GM21786 (cell line): Measurements from ENCODE around the gene NOCT.
"Not testable (repeated sequence)": the region's sequence is repeated elsewhere in the genome, so short reads cannot be mapped to it uniquely, and the experiment has no call there.

ENCODE experiments used
- ATAC-seq: cut with Tn5 transposase; IDR thresholded peaks from one replicate; pipeline ENCODE4 v1.9.1; 2021; ENCODE audit not compliant: unreplicated experiment

Gene NOCT

DNA sequence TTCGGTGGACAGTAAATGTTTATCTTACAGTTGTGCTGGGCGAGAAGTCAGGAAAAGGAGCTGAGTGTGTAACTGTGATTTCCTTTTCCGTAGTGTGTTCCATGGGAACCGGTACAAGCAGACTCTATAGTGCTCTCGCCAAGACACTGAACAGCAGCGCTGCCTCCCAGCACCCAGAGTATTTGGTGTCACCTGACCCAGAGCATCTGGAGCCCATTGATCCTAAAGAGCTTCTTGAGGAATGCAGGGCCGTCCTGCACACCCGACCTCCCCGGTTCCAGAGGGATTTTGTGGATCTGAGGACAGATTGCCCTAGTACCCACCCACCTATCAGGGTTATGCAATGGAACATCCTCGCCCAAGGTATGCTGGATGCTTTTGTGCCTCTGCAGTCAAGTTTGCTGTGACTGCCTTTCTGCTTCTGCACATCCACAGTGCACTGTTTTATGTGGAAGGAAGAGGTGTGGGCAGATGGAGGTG is 27.4 kb downstream of the NOCT start:
- no peak for ATAC-seq

DNA sequence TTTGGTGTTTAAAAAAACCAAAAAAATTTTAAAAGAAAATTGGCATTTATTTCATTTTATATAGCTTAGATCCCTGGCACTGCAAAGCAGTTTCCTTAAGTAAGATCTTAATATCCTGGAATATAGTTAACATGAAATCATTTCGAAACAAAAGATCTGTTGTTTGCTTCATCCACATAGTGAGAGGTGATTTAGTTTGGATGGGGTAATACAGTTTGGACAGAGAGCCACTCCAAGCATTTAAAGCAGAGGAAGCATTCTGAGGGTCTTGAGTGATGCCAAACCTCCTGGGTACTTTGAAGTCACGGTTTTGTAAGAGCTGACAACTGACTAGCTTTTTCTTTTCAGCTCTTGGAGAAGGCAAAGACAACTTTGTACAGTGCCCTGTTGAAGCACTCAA is 28.7 kb downstream of the NOCT start:
- ATAC-seq = no peak

DNA sequence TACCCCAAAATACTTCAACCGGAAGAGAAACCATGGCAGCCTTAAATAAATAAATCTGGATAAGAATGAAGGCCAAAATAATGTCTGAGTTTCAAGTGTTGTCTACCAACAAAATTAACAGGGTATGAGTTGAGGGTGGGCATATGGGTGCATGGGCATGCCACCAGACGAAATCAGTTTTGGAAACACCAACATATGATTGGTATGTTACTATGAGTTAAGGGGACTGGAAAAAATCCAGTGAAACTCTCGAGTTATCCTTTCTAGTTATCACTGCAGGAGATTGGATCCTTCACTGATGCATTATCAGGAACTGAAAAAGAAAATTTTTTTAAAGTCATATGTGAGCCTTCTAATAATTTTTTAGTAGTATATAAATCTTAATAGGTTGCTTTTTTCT is 32.4 kb downstream of the NOCT start:
- no peak for ATAC-seq

DNA sequence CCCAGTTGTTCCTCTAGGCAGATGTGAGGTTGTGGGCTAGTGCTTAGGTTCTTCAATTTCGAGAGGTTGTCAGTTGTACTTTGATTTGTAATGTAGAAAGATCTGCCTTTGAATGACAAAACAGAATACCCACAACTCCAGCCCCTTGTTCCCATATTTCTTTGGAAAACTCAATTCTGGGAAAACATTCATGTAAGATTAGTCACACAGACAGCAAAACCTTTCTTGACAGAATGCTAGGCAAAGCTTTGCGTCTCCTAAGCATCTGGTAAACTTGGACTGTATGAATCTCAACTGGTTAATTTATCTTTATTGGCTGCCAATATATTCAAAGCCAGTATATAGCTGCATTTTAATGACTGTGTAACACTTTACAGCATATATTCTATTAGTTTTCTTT is 34.9 kb downstream of the NOCT start:
- ATAC-seq = no peak

DNA sequence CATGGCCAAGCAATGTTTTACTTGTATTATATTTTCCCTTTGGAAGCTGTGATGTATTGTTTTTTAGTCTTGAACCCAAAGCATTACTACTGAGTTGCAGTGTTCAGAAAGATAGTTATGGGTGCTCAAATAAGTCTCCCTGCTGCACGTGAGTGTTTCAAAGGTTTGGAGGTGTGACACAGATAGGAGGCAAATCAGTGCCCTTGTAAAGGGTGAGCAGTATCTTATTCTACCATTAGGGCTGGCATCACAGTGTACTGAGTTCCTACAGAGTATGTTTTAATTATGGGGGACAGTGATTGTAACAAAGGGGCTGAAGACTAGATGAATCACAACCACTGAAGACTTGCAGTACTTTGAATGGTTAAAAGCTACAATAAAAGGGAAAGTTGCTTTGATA is 38.3 kb downstream of the NOCT start:
- ATAC-seq = no peak

DNA sequence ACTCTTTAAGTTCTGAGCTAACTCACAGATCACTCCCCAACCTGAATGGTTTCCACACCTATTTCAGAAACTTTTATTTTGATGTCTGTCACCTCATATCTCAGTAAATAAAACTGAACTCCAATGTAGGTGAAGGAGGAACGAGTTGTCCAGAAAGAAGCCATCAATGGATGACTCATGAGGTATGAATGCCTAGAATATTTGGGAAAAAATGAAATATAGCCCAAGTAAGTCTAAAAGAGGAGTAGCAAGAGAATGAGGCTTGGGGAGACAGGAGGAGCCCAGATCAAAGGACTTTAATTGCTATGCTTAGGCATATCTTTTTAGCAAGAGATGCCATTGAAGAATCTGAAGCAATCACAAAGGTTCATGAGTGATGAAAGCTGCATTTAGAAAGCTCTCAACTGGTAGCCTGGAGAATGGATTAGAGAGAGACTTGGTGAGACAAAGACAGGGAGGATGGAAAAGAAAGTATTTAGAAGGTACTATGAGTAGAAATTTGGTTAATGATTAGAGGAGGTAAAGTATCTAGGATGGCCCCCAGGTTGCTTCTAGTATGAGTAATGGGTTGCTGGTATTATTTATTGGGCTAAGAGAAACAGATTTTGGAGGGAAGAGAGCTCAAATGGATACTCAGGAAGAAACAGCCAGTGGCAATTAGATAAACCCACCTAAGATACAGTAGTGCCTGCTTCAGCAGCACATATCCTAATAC is 39.4 kb downstream of the NOCT start:
- ATAC-seq = no peak

DNA sequence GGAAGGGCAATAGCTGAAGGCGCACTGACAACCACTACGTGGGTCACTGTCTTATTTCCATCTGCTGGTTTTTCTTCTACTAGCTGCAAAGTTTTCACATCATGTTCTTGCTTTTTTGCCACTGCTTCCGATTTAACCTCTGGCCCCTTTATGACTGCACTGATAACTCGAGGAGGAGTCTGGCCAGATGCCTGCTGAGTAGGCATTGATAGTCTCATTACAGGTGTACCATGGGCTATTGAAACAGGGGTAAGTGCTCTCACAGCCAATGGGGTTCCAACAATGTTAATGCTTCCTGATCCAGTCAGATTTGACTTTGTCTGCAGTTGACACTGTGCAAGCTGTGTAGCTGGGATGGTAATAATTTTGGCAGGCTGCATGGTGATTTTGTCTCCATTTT is 43.4 kb downstream of the NOCT start:
- not testable (repeated sequence) for ATAC-seq

DNA sequence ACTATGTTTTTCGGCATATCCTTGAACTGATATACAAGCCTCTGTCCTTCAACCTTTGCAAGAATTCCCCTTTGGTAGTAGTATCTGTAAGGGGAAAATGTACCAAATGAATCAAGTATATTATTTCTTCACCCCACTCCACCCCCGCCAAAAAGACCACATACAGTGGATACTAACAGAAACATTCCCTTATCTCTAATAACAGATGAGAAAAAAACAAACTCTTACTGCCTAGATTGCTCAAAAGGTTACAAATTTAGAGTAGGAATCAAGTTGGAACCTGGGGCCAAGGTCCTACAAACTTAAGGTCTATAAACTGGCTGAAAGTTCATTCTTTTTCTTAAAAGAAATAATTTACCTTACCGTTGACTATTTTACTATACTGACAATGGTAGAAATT is 45.0 kb downstream of the NOCT start:
- ATAC-seq = no peak

DNA sequence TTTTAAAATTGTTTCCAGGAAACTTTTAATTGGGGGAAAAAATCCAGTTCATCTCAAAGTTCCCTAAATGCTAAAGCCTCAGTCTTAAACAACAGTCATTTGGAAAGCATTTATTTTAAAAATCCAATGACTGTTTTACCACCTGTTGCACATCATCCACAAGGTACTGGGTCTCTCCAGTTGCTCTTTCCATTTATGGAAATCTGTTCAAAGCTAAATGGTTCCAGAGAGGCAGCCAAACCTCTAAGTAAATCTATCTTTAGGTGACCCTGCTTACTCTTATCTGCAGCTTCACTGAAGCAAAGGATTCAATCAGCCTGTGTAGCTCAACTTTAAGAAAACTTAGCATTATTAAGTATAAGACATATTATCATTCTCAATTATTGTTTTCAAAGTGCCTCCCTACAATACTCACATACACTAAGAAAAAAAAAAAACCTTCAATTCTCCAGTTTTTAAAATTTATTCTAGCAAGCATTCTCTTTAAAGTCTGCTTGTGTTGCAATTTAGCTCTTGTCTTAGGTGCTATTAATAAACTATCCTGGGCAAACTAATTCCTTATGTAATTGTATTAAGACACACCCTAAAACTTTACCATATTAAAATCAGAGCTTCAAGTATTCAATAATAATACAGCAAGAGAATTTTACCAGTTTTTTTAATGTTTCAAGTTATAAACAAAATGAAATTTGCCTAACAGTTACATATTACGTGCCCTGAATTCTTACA is 60.6 kb downstream of the NOCT start:
- ATAC-seq = no peak

DNA sequence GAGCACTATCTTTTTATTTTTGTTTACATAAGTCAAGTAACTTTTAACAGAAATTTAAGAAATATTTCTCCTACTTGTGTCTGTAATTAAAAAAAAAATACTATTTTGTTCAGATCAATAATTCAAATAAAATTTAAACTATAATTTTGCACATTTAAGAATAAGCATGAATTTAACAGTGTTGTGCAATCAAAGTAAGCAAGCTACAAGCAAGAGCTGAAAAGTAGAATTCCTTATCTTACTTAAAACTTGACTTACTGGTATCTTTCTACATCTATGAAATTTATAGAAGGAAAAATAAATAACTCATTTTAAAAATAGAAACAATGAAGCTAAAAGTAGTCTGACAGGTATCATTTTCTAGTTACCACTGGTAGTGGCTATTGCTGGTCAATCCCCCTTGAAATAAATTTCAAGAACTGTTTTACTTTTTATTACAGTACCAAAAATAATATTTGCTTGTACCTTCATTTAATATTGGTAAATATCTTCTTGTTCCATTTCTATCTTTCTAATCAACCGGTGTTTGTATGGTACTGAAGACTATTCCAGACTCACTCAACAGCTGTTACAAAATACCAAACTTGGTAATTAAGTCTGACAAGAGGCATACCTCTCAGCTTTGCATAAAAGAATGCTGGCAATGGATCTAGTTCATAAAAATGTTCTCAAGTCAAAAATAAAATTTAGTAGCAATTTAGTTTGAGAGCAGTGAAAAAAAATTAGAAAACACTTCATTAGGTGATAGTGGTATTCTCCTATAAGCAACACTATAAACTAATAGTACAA is 62.2 kb downstream of the NOCT start:
- ATAC-seq = no peak

DNA sequence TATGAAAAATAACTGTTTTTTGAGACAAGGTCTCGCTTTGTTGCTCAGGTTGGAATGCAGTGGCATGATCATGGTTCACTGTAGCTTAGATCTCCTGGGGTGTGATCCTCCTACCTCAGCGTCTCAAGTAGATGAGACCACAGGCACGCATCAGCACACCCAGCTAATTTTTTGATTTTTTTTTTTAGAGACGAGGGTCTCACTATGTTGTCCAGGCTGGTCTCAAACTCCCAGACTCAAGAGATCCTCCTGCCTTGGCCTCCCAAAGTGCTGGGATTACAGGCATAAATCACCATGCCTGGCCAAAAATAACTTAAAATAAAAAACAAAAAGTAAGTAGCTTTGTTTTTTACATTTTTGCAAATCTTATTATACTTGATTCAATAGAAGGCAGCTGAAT is 63.3 kb downstream of the NOCT start:
- ATAC-seq = no peak

DNA sequence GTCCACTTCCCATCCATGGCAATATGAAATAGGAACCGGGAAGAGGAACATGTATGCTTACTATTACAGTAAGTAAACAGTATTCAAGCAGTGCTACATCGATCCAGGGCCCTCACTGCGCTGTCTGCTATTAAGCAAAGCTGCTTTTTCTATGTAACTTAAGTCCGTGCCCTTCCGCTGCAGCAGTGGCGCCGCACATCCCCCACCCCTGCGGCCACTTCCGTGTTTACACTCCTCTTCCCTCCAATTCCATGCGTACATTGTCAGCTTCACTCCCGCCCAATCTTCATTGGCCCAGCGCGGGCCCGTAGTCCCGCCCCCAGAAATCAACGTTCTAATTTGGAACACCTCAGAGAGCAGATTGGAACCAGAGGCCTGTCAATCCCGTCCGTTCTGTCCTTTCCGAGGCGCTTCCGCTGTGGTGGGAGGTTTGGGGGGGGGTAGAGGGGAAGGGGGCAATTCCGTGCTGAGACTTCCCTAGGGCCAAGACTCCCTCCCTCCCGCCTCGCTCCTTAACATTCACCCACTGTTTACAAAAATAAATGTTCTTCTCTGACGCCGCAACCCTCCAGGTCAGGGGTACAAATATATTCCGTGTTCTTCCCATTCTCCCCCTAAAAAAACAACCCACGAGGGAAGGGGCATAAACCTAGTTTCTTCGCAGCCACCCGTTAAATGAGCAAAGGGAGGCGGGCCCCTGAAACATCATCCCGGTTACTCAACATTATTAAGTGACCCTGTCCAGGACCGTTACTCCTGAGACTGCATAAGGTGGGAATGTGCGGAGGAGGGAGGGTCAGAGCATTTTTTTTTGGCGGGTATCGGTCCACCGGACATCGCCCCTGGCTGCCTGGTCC is 67.4 kb downstream of the NOCT start:
- ATAC-seq = peak; percentile 88

DNA sequence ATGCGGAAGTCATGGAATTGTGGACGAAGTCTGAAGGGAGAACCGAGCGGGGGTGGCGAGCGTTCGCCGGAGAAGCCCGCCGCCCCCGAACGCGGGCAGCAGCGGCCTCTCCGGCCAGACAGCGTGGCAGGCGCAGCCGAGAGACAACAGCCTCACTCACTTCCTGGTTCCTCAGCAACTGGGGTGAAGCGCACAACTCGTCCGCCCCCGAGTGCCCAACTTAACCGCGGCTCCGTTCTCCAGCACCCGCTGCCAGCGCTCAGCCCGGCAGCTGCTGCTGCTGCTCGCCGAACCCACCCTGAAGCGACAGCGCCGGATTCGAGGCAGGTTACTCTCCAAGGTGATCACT is 68.0 kb downstream of the NOCT start:
- peak; percentile 25 for ATAC-seq

DNA sequence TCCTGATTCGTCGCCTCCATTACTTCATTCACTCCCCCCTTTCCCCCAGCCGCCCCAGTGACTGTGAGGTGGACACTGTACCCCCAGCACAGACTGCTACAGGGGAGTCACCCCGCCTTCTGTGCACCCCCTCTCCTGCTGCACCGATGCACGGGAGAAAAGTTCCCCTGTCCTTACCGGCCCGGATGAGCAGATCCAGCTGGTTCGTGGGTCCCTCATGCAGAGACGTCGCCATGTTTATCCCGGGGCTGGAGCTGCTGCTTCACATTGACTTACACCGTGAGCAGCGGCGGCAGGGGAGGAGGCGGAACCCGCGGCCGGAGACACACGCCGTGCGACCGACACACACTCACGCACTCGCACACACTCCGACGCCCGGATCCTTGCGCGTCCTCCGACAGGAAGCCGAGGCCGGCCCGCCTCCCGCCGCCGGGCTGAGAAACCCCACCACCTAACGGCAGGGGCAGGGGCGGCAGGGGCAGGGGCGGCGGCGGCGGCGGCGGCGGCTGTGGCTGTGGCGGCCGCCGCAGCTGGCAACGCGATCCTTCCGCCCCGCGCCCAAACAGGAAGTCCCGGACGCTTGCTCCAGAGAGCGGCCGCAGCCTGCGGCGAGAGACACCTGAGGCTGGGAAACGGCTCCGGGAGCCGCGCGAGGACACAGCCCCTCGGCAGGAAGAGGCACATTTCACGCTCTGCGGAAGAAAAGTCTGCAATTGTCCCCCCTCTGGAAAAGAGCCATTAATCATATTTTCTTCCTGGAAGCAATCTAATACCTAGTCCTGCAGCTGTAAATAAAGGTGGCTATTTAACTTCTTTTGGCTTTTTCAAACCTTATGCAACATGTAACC is 68.6 kb downstream of the NOCT start:
- peak; percentile 49 for ATAC-seq

DNA sequence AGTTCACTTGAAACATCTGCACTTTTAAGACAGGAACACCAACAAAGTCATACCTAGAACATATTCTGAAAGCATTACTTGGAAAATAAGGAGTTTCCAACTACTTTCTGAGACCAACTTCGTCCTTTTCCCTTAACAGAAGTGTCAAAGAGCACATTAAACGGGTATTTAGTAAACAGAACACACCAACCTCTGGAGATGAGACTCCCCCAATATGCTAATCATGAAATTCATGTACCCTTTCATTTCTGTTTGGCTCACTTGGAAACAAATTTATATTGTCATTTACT is 69.2 kb downstream of the NOCT start:
- no peak for ATAC-seq

DNA sequence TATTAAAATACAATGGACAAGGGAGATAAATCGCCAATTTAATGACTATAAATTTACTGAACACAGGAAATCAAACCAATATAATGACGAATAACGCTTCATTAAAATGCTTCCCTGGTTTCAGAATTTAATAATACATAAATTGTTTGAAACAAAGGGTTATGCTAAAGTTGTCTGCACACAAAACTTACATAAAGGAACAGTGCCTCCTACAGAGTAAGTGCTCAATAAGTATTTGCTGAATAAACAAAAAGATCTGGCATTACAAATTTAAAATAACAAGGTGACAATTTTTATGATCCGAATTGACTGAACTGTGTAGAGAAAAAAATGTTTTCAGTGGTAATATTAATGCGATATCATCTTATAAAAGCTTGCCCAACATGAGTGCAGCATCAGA is 69.6 kb downstream of the NOCT start:
- ATAC-seq = no peak

DNA sequence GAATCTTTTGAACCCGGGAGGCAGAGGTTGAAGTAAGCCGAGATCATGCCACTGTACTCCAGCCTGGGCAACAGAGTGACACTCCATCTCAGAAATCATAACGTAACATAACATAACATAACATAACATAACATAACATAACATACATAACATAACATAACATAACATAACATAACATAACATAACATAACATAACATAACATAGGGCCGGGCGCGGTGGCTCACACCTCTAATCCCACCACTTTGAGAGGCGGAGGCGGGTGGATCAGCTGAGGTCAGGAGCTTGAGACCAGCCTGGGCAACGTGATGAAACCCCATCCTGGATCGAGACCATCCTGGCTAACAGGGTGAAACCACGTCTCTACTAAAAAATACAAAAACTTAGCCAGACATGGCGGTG is 76.7 kb downstream of the NOCT start:
- no peak for ATAC-seq
